Prostate gland (tissue), 2 donors: ENCODE data around the gene SERTAD1.

Source experiments
- CTCF ChIP-seq, 4 experiments: fragments of 200-600 bp in 2 of 4; fragments of 450-650 bp in 2 of 4; sonication (generic) in 2 of 4; IDR thresholded peaks; 1 replicate in 3 of 4; 2 replicates in 1 of 4; pipeline ENCODE4 v1.5.1; 2016 to 2019; ENCODE audit warnings: antibody characterized with exemption in 4 of 4, mild to moderate bottlenecking in 2 of 4, moderate library complexity in 2 of 4
- POLR2AphosphoS5 ChIP-seq: sonication (generic); formaldehyde crosslinking; IDR thresholded peaks from one replicate; pipeline ENCODE4 v1.6.1; 2017; ENCODE audit warnings: antibody characterized with exemption

- TF ChIP-seq CTCF (IDR thresholded peaks at IDR 0.05) (no peak), POLR2AphosphoS5 (no peak)
These were observed 49.4 kb downstream of the SERTAD1 start for GRCh38 chr19:40376286-40376862.
